GM19324 (cell line): Measurements from ENCODE around the gene SYNDIG1.

ENCODE experiments used
- ATAC-seq: cut with Tn5 transposase; IDR thresholded peaks from one replicate; pipeline ENCODE4 v1.9.1; 2021; ENCODE audit warnings: mild to moderate bottlenecking, moderate library complexity; ENCODE audit not compliant: unreplicated experiment, low FRiP score

The SYNDIG1 gene

DNA sequence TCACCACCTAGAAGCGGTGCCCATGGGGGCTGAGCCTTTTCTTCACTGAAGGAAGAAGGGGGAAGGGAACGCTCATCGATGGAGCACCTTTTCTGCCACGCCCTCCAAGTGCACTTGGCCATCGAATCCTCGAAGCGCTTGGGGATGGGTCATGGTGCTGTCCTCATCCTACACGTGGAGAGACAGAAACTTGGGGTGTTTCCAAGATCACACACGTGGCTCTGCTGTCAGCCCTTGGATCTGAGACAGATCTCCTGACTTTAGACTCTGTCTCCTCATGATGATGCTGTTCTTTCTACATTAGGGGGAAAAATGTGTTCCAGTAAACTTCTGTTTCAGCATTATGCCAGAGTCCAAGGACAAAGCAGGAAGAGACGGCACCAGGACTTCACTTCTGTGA, 78.5 kb downstream of the SYNDIG1 start:
- ATAC-seq = no peak

DNA sequence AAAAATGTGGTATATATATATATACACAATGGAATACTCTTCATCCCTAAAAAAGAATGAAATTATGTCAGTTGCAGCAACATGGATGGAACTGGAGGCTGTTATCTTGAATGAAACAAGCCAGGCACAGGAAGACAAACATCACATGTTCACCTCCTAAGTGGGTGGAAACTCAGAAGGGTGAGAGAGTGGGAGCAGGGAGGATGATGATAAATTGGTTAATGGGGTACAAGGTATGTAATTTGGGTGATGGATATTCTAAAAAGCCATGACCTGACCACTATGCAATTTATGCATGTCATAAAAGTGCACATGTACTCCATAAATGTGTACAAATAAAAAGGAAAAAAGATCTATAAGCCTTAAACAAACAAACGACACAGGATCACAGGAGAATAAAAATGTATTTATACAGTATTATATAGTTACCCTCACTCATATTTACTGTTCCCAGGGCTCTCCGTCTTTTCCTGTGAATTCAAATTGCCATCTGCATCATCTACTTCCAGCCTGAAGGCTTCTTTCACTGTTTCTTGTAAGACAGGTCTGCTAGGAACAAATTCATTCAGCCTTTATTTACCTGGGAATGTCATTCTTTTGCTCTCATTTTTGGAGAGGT, 89.8 kb downstream of the SYNDIG1 start:
- ATAC-seq = no peak

DNA sequence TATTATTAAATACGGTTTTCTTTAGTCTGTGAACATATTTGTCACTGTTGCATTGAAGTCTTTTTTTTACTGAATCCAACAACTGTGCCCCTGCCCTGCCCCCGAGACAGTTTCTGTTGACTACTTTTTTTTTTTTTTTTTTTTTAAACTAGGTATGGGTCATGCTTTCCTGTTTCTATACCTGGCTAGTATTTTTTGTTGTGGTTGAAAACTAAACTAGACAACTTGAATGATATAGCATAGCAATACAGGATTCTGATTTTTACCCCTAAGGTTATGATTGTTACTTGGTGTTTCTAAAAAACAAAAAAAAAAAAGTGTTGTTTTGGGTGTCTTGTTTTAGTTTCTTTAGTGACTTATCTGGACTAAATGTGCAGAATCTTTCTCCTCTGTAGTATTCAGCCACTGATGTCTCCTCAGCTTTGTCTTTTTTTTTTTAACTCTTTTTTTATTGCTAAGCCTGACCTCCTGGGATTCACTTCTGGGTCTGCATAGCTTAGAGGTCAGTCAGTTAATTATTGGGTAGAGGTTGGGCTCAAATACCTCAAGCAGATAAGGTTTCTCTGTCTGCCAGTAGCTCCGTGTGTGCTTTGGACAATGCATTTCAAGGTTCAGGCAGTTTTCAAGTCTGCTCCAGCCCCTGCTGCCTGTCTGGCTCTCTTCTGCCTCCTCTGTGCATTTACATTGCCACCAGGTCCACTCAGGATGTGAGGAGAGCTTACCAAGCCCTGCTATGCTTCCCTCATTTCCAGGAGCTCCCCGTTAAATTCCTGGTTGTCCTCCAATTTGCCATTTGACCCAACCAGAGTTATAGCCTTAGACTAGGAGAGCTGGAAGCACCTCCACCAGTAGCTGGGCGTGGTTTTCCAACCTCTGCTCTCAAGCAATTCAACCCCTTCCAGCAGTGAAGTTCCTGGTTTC, 91.4 kb downstream of the SYNDIG1 start:
- no peak for ATAC-seq

DNA sequence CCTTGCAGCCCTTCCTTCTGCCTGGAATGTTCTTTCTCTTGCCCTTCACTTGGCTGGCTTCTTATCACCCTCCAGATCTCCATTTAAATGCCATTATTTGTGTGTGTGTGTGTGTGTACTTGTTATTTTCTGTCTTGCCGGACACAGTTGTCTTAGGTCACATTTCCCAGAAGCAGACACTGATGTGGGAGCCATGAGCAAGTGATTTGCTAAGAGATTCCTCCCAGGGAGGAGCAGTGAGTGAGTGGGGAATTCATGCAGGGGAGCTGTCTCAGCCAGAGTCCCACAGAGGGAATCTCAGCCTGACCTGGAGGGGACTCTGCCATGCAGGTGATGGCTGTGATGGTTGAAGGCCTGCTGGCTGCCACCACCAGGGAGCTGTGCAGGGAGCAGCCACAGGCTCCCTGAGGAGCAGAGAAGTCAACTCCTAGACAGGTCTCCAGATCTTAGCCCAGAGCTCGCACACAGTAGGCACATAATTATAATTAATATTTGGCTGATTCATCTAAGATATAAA, 96.5 kb downstream of the SYNDIG1 start:
- ATAC-seq = no peak

DNA sequence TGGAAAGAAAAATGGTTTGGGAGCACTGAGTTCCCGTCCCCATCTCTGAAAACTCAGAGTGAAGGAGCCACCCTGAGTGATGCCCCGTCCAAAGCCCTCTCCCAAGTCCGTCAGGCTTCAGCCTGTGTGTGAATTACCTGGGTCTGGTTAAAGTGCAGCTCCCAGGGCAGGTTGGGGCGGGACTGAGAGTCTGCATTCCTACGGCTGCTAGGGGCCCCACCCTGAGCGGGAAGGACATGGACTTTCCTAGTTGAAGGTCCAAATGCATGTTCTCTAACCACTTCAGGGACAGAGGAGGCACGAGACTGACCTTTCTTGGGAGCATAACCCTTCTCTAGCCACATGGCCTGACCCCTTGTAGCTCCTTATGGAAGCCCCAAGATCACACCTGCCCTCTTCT, 97.2 kb downstream of the SYNDIG1 start:
- ATAC-seq = no peak

DNA sequence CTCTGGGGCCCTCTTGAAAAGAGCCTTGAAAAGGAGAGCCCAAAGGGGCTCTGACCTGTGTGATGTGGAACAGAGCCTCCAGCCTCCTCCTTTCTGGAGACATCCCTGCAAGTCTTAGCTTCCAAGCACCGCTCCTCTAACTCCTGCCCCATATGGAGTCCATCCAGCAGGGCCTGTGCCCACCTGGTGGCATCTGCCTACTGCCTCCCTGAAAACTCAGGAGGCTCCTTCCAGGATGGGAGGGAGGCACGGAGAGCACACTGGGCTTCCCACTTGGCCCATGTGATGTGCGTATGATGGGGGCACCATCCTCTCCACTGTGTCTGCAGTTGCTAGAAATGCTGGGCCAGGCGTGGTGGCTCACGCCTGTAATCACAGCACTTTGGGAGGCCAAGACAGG, 98.1 kb downstream of the SYNDIG1 start:
- no peak for ATAC-seq

DNA sequence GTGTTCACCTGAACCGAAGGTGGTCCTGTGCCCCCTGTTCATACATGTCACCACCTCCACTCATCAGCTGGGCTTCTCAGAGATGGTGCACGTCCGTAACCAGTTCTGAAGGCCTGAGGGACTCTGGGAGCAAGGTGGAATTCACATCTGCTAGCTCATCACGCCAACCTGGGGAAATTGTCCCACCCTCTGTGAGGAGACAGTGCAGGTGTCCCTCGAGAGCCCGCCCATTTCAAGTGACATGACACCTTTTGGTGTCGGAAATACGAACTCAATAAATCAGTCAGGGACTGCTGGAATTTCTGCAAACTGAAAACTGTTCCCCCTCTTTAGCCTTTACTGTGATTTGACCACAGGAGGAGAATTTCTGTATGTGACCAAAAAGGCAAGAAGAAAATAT, 99.4 kb downstream of the SYNDIG1 start:
- ATAC-seq = no peak

DNA sequence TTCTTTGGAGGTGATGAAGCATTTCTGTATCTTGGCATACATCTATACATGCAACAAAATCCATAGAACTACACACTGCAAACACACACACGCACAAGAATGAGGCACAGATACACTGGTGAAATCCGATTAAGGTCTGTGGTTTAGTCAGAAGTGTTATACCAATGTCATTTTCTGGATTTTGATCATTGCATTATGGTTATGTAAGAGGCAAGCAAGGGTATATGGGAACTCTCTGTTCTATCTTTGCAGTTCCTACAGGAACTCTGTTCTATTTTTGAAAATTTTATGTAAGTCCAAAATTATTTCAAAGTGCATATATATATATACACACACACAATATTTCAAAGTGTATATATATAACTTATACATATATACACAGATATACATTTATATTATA, 101.7 kb downstream of the SYNDIG1 start:
- ATAC-seq = no peak

DNA sequence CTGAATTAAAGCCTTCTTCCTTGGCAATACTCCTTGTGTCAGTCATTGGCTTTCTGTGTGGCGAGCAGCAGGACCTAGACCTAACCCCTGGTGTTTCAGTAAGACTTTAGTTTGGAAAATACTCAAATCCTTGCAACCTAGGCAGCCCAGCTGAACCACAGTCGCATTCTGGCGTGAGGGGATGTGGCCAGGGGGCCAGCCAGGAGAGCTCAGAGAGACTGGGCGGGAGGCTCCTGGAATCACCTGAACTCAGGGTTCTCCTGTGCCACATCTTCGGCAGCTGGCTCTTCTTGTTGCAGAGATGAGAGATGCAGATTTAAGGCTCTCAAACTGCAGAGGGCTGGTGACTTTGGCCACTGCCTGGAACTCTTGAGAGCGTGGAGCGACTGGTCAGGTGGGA, 102.7 kb downstream of the SYNDIG1 start:
- ATAC-seq = no peak

DNA sequence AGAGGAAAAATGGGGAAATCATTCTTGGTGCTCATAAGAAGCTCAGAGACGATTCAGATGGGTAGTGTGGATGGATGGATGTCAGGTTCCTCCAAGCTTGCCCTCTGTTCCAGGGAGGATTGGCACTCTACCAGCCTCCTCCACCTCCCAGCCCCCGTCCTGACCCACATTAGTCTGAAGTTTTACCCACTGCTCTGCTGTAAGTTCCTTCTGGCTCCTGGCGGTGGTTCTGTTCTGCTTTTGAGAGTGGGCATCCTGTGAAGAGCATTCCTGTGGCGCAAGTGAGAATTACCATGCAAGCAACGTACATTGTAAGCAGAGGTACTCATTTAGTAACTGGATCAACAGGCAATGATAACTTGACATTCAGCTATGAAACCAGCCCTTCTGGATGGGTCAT, 103.4 kb downstream of the SYNDIG1 start:
- no peak for ATAC-seq

DNA sequence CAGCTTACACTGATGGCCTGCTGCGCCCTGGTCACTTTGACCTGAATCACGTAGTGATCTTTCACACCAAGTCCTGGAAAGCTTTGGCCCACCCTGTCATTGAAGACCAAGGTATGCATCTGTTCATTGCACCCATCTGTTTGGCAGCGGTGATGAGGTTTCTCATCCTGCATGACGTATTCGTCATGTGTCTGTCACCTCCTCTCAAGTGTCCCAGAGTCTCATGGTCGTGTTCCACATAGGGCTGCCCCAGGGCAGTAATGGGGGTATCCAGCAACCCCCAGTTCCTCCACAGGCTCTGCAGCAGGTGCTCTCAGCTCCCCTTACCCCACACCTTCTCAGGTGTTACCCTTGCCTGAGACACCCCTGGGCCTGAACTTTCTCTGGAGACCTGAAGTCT, 104.1 kb downstream of the SYNDIG1 start:
- ATAC-seq = no peak

DNA sequence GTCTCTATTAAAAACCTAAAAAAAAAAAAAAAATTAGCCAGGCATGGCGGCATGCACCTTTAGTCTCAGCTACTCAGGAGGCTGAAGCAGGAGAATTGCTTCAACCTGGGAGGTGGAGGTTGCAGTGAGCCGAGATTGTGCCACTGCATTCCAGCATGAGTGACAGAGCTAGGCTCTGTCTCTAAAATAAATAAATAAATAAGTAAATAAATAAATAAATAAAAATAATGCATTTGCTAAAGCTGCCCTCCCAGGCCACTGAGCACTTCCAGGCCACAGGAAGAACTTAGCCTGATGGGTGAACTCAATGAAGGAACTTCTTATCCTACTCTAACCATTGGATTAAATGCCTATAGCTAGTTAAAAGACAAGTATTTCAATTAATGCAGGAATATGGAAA, 104.9 kb downstream of the SYNDIG1 start:
- ATAC-seq = no peak

DNA sequence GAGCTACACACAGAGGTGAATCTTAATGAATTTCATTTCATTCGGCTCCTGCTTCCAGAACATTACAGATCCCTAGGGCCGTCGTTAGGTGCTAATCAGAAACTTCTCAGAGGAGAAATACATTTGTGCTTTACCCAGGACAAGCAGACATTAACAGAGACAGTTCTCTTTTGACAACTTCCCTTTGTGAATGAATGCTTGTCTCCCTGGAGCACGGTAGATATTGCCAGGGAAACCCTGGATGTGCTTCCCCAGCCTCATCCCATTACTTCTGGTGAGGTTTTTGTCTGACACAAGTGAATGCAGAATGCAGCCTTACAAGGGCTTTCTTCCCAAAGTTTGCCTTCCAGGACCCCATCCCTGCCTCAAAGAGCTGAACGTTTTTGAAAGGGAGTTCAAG, 105.4 kb downstream of the SYNDIG1 start:
- ATAC-seq = no peak

DNA sequence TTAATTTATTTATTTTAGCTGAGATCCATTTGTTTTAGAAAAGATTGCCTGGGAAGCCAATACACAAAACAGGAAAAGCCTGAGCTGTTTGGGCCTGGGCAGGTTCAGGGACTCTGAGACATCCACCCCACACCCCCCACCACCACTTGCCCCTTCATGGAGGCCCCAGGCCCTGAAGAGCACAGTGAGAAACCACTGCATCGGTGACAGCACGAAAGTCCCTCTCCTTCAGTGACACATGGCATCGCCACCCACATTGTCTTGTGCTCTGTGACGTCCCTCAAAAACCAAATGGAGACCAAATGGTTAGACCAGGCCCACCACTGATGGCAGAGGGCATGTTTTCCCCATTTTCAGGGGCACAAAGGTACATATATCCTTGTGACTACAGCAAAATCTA, 106.4 kb downstream of the SYNDIG1 start:
- no peak for ATAC-seq

DNA sequence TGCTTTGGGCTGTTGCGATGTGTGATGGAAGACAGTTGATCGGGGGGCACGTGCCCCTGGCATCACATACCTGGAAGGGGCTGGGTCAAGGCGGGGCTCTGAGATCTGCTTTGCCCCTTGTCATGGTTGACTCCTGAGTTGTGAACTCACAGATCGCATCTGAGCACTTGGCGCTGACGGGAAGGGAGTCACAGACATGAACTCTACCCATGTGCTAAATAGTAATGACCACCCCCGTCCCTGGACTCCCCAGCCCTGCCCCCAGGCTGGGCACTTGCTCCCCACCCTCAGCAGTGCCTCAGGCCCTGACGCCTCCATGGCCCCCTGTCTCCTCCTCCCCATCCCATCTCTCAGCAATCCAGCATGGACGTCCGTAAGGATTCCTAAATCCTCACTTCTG, 107.0 kb downstream of the SYNDIG1 start:
- ATAC-seq = no peak

DNA sequence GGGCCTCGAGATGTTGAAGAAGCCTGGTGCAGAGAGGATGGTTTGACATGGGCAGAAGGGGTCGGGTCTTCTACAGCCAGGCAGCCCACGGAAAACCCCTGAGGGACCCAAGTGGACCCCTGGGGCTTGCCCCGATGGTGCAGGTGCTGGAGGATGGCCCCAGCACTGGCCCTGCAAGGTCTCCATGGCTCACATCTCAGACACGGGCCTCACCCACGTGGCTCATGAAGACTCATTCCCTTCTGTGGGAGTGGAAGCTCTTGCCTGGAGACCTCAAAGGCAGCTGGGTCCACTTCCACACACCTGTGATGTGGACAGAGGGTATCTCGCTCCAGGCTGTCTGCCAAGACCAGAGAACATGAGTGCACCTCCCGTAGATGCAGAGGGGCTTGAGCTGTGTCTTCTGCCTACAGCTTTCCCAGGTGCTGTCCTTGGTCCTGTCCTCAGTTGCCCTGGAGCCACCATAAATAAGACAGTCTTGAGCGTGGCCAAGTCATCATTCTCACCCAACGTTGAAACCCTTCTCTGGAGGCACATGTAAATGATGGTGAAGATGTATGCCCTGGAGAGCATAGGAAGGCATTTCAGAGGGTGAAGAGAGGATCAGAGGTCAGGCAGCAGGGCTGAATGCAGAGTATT, 108.0 kb downstream of the SYNDIG1 start:
- no peak for ATAC-seq

DNA sequence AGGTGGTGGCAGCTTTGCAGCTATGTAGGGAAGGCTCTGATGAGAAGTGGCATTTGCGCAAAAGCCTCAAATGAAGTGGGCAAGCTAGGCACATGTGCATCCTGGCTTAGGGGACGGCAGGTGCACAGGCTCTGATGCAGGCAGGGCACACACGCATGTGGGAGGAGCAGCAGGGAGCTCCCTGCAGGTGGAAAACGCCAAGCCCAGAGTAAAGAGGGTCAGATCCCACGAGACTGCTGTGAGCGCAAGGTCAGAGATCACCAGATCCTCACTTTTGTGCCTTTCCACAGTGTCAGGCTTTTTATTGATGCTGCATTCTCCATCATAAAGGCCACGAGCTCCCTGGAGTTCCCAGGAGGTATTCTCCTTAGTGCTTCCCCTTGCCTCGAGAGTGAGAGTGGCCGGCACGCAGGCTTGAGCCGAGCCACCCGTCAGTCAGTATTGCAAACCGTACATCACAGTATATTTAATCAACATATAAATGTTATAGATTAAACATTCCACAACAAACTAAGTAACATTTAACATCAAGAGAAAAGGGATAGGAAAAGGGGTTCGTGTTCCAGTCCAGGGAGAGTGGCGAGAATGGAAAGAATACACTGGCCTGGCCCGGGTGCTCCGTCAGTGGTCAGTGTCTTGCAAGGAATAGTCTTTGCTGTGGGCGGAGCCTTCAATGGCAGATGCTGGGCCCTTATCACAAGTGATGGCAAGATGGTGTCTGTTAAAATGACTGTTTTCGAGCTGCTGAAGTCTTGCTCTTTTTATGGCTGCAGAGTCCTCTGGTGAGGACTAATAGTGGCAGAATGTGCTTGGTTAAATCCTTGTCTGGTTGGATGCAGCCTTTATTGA, 109.4 kb downstream of the SYNDIG1 start:
- no peak for ATAC-seq

DNA sequence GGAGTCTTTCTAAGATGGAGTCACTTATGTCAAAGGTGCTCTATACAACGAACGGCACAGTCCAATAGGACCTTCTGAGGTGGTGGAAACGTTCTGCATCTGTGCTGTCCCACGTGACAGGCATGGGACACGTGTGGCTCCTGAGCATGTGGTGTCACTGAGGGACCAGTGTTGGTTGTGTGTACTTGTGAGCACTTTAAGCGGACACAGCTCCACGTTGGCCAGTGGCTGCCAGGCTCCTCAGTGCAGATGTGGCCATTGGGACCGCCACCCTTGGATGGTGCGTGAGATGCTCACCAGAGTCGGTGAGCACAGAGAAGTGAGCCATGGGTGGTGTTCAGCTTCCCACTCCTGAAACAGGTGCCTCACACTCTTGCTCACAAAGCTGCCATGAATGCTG, 110.0 kb downstream of the SYNDIG1 start:
- no peak for ATAC-seq

DNA sequence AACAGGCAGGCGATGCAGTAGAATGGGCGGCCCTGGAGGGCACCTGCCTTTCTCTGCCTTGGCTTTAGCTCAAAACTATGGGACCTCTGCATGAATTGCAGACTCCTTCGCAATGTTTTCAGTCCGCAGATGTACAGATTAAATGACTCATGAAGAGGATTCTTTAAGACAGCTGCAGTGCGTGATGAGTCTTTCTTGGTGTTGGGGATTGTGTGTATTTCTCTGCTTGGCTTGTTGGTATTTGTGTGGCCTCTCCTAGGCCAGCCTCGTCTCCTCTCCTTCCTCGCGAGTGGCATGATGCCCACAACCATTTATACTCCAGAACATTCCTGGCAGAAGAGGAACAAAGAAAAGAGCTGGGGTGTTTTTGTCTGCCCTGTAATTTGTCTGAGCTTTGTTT, 110.6 kb downstream of the SYNDIG1 start:
- no peak for ATAC-seq

DNA sequence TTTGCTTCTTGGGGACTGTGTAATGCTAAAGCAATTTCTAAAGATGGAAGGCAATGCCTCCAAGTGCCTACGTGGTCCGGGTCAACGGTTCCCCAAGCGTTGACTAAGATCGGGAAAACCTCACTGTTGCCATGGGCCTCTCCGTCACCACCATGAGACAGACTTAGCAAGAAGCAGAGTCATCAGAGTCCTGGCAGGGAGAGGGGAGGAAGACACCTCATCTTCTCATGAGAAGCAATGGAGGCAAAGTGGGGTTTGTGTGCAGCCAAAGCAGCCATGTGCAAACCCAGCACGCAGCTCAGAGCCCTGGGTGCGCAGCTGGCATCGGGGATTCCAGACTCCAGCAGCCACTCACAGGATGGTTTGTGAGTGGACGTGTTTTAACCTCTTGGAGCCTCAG, 111.4 kb downstream of the SYNDIG1 start:
- no peak for ATAC-seq
